GM21423 (cell line): ENCODE results near the gene MED13.
"Not testable (repeated sequence)": the region's sequence is repeated elsewhere in the genome, so short reads cannot be mapped to it uniquely, and the experiment has no call there.

Experiments used
- ATAC-seq: cut with Tn5 transposase; IDR thresholded peaks from one replicate; pipeline ENCODE4 v1.9.1; 2021; ENCODE audit warnings: mild to moderate bottlenecking, moderate library complexity; ENCODE audit not compliant: unreplicated experiment

MED13 gene

DNA sequence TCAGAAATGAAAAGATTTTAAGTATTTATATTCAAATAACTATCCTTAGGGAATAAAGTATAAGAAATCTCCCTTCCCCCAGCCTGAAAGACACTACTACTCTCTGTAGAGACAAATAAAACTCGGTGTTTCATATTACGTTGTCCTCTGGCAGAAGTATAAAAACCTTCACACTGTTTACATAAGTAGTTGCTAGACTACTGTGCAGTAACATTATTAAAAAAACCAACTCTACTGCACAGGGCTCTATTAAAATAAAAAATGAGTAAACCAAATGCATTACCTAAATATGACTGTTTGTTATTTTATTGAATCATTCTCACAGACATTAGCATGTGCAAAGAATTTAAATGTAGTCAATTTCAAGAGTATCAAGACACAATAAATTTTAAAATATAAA lies 67.4 kb downstream of the MED13 start:
- ATAC-seq: no peak

DNA sequence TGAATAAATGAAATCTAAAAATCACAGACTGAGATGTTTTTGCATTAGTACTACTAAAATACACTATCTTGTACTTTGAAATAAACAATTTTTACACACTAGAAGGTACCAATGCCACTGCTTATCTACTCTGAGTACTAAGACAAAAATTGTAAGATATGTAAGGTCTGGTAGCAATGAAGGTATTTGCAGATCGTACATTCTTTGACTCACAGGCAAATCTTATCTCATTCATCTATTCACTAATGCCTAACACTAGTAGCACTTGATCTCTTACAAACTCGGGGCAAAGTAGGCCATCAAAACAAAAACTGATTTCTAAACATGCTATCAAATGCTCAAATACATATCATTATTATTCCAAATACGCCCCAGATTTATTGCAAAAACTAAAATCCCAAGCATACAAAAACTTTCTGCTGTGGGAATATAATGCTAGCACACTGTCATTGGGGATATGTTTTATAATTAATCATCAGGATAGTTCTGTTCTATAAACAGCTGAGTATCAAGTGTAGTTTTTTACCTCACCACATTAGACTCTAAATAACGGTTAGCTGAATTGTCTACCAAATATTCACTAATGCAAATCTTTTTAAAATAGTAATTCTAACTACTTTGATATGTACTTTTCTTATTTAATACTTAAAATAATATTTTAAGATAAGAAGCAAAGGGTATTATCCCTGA lies 68.0 kb downstream of the MED13 start:
- ATAC-seq: no peak

DNA sequence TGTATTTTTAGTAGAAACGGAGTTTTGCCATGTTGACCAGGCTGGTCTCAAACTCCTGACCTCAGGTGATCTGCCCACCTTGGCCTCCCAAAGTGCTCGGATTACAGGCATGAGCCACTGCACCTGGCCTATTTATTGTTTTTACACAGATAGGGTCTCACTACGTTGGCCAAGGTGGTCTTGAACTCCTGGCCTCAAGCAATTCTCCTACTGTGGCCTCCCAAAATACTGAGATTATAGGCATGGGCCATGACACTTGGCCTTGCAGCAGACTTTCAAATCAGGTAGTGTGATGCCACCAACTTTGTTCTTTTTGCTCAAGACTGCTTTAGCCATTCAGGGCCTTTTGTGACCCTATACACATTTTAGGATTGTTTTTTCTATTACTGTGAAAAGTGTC lies 75.6 kb downstream of the MED13 start:
- ATAC-seq: no peak

DNA sequence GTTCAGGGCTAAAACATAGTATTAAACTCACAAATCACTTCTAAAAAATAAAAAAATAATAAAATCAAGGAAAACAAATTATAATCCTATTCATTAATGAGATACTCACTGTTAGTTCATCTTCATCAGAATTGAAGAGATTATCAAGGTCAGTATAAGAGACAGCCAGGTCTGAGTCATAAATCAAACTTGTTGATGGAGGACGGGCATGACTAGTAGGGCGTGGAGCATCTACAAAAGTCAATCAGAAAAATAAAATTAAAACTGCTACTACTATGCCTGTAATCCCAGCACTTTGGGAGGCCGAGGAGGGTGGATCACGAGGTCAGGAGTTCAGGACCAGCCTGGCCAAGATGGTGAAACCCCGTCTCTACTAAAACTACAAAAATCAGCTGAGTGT lies 78.2 kb downstream of the MED13 start:
- no peak for ATAC-seq

DNA sequence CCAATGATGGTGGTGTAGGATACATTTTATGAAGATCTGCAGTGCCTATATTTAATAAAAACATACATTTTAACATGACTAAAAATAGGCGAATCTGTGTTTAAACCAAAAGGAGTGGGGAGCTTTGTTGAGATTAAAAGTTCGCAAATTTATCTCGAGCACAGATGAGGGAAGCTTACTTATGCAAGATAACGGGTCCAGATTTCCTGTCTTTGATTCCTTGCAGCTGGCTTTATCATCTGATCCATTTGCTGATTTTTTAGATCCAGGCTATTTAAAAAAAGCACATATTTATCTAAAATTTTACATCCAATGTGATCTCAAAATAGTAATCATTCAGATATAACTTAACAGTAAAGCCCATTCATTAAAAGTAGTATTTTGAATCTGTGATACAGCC lies 80.3 kb downstream of the MED13 start:
- ATAC-seq: no peak

DNA sequence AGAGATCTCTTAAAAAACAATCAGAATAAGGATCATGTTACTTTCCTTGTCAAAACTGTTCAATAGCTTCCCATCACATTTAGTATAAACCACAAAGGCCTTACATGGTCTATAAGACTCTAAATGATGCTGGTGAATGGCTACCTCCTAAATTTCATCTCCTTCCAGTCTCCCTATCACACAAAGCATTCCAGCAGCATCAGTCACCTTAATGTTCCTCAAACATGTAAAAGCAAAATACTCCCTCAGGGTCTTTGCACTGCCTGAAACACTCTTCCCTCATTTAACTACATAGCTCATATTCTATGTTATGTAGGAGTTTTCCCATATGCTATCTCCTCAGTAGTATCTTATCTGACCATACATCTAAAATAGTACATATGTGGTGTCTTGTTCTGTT lies 83.8 kb downstream of the MED13 start:
- no peak for ATAC-seq

DNA sequence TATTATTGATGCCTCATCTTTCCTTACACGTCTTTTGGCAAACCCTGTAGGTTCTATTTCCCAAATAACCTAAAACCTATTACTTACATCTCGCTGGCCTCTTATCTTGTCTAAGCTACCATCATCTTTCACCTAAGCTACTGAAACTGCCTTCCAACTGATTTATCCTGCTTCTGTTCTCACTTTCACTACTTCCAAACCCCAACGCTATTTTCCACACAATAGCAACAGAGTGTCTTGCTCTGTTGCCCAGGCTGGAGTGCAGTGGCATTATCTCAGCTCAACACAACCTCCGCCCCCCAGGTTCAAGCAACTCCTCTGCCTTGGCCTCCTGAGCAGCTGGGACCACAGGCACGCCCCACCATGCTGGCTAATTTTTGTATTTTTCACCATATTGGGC lies 84.5 kb downstream of the MED13 start:
- no peak for ATAC-seq

DNA sequence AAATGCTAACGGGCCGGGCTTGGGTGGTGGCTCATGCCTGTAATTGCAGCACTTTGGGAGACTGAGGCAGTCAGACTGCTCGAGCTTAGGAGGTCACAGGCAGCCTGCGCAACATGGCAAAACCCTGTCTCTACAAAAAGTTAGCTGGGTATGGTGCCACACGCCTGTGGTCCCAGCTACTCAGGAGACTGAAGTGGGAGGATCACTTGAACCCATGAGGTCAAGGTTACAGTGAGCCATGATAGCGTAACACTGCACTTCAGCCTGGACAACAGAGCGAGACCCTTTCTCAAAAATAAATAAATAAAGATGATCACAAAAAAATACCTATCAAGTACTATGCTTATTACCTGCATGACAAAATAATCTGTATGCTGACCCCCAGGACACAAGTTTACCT lies 91.0 kb downstream of the MED13 start:
- no peak for ATAC-seq

DNA sequence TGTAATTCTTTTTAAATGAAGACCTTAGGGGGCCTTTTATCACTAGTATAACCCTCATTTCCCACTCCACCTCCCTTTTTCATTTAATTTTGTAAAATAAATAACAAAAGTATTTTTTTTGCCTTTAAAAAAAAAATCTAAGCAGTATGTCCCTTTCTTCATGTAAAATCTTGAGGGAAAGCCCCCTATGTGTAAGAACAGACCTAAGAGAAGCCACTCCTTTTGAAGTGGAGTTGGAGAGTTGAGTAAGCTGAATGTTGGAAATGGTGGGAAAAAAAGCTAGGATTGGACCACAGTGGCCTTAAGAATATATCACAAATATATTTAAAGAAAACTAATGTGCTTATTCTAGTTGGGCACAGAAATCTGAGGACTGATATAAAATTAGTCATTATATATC lies 92.8 kb downstream of the MED13 start:
- ATAC-seq: no peak

DNA sequence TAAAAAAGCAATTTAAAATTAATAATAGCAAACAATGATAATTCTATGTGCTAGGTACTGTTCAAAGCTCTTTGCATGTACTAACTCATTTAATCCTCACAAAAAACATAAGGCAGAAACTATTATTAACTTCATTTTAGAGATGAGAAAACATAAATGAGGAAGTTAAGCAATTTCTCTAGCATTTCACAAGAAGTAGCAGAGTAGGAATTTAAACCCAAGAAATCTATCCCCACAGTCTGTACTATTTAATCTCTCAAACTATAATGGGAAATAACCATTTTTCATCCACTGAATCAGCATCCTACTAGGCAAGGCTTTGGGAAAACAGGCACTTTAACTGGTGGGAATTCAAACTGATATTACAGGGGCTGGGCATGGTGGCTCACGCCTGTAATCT lies 95.0 kb downstream of the MED13 start:
- ATAC-seq: no peak

DNA sequence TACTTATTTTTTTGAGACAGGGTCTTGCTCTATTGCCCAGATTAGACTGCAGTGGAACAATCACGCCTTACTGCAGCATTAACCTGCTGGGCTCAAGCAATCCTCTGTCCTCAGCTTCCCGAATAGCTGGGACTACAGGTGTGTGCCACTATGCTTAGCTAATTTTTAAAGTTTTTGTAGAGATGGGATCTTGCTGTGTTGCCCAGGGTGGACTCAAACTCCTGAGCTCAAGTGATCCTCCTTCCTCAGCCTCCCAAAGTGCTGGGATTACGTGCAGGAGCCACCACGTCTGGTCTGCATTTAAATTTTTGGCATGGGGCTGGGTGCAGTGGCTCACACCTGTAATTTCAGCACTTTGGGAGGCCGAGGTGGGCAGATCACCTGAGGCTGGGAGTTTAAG lies 96.3 kb downstream of the MED13 start:
- no peak for ATAC-seq

DNA sequence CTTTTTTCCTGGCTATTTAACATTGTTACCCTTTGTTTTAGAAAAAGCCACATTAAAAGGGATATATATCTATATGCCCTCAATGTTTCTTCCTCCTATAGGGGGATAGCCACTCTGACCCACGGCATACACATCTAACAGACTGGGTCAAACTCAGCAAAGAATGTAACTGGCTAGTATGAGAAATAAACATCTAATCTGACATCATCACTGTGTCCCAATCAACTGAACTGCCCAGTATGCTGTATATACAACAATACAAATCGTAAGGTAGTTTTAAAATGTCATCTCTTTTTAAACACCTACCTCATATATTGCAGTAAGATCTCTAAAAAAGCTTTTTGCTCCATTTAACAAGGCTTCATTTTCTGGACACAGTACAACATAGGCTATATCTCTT lies 97.3 kb downstream of the MED13 start:
- no peak for ATAC-seq

DNA sequence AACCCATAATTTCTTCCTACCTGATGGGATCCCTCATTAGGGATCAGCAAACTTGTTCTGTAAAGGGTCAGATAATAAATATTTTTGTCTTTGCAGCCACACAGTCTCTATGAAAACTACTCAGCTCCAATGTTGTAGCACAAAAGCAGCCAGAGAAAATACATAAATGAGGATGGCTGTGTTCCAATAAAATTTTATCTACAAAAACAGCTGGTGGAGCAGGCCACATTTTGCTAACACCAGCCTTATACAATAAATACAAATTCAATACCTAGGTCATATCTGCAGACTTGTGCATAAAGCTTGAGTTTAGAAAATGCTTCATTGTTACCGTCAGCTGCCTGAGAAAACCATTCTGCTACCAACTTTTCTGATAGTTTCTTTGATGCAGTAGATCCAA lies 98.9 kb downstream of the MED13 start:
- no peak for ATAC-seq

DNA sequence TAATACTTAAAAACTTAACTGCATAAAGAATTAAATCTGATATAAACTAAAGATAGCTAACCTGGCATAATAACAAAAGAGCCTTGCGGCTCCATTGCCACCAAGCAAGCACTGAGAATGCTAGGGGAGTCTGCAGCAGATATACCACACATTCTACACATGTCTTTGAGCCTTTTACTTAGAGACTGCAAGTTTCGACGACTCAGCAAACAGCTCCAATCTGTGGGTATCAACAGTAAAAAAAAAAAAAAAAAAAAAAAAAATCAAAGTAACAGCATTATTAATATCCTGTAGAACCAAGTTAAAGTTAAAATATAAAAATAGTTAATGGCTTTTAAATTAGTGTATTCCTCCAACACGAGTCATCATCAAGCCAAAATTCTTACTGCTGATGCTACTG lies 109.5 kb downstream of the MED13 start:
- ATAC-seq: no peak

DNA sequence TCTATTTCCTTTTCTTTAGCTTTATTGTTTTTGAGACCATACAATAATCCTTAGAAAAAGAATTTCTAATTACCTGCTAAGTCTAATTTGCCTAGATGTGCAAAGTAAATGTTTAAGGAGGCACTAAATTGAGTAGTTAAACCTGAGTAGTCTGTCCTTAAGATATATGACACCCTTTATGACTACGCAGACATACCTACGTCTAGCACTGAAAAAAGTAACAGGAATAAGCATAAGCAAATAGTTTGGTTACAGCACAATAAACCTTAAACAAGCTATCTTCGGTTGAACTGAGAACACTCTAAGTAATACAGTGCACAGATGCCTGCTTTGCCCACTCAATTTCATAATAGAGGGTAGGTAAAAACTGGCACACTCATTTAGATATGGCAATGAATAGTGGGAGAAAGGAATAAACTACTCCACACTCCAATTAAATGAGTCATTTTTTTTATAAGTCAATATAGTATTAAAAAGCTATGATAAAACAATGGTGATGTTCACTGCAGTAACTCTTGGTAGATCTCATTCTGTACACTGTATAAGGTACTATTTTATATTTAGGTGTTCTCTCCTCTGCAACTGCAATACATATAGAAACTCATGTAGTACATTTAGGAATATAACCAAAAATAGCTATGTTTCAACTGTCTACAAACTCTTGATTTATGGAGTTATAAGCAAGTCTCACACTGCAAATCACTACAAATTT lies 117.6 kb downstream of the MED13 start:
- ATAC-seq: no peak

DNA sequence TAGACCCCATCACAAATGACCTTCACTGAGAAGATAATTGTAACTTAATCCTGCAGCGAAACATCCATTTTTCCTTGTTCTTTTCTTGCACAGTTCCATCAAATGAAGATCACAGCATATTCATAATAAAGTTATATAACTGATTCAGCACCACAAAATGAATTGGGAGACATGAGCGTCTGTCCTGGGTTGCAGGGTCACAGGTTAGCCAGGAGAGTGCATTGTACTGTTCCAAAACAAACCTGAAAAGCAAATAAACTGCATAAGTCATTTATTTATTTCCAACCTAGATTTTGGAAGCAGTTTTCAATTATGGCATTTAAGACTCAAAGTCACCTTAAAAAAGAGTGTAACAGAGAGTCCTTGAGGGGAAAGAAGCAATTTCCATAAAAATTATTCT lies 118.7 kb downstream of the MED13 start:
- ATAC-seq: no peak

DNA sequence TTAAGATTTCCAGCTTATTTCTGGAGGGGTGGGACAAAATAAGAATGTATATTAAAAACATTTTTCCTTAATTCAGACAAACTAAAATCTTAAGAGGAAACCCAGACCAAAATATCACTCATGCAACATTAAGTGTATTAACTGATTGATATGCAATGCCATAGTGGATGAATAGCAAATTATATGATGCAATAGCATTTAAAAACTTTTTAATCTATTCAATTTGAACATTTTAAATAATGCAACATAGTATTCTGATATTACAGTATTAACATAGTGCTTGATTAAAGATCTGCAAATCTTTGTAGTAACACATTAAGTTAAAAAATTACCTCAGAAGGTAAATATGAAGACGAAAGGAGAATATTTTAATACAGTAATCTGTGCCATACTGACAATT lies 122.0 kb downstream of the MED13 start:
- ATAC-seq: no peak

DNA sequence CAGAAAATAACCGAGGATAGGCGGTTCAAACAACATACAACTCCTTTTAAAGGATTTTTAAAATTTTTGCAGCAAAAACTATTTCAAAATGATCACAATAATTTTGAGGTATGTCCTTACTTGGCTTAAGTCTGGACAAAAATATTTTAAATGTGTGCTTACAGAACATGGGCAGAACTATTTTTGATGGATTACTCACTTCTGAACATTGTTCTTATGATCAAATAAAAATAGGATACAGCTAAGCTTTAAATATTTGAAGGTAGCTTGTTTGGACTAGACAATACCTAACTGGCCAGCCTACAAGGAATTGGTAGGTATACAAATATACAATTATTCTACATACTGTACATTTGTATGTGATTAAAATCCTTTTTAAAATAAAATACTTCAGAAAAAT lies 123.0 kb downstream of the MED13 start:
- no peak for ATAC-seq

DNA sequence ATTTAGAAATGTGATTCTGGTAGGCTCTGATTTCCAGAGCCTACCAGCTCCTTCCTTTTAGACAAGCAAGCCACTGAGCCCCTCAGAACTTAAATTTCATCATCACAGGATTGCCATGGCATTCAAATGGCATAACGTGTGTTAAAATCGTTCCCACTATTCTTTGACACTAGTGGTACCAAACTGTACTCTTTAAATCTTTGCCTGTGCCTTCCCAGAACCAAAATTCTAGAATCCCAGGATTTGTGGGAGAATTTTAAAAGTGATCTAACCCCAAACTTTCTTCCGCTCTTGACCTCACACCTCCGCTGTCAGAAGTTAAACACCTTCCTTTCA lies 137.0 kb downstream of the MED13 start:
- ATAC-seq: no peak

DNA sequence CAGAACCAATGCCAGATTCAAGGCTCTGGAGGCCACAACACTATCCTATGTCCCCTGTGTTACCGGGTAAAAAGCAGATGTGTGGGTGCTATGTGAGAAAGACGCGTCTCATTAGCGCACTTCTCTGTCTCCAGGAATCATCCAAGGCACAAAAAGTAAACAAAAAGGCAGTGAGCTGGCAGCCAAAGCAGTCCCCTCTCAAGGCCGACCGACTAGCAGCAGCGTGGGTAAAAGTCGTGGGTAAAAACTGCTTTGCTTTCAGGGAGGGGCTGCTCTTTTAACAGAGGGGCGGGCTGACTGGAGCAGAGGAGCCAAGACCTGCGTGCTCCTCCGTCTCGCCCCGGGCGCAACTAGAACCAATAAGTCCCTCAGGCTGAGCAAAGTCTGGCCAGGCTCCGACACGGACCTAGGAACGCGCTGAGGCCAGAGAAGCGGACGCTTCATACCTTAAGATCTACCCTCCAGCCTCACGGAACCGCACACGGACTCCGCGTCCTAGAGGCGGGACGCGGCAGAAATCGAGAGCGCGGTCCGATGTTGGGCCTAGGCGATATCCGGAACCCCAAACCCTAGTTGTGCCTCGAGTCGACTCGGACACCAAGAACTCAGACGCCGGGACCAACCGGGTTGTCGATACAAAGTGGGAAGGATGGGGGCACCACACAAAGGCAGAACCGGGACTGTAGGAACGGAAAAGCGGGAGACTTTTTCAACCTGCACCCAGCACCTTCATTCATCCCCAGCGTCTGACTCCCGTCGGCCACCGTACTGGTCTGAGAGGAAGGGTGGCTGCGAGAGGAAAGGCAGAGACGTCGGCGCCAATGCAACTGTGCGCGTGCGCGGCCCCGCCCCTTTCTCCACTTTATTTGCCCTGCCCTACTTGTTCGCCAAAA lies 137.6 kb downstream of the MED13 start, which contains the start of gene INTS2:
INTS2 (minus strand) TSS at position 775 of the 893 bp plus-strand sequence. CDS start 1,338 bp downstream, outside the sequence.
- ATAC-seq: peak; percentile 76

DNA sequence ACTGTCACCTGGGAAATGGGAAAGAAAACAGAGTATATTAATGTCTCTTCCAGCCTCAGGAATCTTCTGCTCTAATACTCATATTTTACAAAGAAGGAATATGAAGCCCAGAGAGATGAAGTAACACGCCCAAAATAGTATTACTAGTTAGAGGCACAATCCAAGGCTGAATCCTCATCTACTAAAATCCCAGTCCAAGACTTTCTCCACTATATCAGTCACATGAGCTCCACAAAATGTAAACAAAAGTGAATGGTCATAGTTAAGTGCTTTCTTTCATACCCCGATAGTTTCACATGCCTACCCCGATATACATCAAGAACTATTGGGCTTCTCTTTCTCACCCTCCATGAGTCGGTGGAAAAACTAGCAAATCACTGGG lies 138.3 kb downstream of the MED13 start:
- no peak for ATAC-seq

DNA sequence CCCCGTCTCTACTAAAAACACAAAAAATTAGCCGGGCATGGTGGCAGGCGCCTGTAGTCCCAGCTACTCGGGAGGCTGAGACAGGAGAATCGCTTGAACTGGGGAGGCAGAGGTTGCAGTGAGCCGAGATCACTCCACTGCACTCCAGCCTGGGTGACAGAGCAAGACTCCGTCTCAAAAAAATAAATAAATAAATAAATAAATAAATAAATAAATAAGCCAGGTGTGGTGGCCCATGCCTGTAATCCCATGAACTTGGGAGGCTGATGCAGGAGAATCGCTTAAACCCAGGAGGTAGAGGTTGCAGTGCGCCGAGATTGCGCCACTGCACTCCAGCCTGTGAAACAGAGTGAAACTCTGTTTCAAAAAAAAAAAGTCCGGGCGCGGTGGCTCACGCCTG lies 149.9 kb downstream of the MED13 start:
- ATAC-seq: not testable (repeated sequence)
